ENCODE results near the gene HSD17B13.
"Not testable (repeated sequence)": the region's sequence is repeated elsewhere in the genome, so short reads cannot be mapped to it uniquely, and the experiment has no call there.

The HSD17B13 gene

DNA sequence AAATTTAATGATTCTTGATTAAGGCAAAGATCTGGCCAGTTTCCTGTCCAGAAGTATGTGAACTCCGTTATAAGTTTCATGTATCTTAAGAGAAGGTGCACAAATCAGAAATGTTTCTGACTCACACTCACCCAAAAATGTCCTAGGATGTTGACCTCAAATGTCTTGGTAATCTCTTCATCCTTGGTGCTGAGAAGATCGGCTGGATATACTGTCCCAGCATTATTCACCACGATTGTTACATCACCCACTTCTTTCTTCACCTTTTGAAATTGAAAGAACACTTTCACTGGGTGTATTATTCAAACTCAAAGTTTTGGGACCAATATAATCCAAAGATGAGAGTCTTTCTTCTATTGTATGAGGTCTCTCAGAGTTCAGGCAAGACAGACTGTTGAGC, 5.7 kb downstream of the HSD17B13 start:
- no peak for DNase-seq (ENCODE audit: low spot score)

DNA sequence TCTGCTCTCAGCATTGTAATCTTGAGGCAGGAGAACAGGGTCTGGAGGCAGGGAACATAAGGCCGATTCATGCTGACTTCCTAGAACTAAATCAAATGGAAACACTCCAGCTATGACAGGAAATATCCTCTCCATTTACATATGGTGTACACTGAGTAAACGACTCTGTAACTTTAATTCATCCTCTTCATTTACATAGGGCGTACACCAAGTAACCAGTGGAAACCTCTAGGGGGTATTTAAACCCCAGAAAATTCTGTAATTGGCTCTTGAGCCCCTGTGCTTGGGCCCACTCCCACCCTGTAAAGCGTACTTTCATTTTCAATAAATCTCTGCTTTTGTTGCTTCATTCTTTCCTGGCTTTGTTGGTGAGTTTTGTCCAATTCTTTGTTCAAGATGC, 7.7 kb downstream of the HSD17B13 start:
- DNase-seq (ENCODE audit: low spot score): not testable (repeated sequence)

DNA sequence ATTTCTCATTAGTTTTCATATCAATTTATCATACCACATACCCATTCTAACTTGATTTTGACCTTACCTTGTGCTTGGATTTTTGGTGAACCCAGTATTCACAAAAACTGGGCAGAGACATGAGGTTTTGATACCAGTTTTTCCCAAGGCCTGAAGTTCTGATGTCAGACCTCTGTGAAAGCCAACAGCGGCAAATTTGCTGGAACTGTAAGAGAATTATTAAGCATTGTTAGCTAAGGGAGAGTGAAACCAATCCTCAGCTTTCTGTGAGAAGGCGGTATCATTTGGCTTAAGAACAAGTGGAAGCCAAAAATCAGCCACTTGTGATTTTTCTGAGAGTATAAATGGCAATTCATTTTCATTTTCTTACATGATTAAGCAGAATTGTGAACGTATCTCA, 8.9 kb downstream of the HSD17B13 start:
- no peak for DNase-seq (ENCODE audit: low spot score)

- no peak for DNase-seq (ENCODE audit: low spot score)
Measured at GRCh38 chr4:87311684-87312083, 11.0 kb downstream of the HSD17B13 start.

- no peak for DNase-seq (ENCODE audit: low spot score)
Measured at GRCh38 chr4:87310691-87311335, 11.9 kb downstream of the HSD17B13 start.

- no peak for DNase-seq (ENCODE audit: low spot score)
Measured at GRCh38 chr4:87309625-87310024, 13.1 kb downstream of the HSD17B13 start.

- no peak for DNase-seq (ENCODE audit: low spot score)
Measured at GRCh38 chr4:87306056-87306455, 16.6 kb downstream of the HSD17B13 start.

DNA sequence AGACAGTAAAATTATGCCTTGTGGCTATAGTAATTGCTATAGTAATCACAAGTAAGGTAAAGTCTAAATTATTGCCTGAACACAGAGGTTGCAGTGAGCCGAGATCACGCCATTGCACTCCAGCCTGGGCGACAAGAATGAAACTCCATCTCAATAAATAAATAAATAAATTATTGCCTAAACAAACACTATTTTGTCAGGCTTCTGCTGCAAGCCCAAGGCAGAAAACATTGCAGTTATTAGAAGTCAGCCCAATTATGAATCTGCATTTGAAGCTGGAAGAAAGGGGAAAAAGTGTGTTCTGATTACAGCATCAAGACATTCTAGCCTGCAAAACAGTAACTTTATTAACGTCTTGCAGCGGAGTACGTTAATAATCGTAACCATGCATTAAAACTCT, 17.1 kb downstream of the HSD17B13 start:
- DNase-seq (ENCODE audit: low spot score): no peak

DNA sequence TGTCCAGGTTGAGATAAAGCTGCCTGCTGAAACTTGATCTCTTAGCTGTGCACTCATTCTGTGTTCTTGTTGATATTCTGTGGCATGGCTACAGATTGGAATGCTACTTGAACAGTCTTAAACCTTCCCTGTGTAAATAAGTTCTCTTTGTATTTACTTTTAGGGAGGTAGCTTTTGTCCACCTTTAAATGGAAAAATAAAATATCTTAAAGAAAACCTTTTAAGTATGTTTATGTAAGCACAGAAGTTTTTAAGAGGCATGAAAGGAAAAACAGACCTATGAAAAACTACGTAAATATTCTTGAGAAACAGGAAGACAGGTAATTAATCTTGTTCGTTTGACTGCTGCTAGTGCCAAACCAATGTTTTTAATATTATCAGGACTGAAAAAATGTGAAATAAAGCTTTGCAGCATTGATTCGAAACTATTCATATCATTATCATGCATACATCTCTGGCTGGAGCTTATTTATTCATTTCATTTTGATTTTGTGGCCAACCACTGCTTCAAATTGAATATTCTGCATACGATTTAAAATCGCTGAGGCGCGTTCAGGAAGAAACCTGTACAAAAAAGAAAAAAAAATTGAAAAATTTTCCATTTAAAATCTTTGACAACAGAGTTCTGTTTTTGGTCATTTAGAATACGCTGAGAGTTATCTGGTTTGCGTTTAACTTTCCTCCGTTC, 17.8 kb downstream of the HSD17B13 start:
- no peak for DNase-seq (ENCODE audit: low spot score)

DNA sequence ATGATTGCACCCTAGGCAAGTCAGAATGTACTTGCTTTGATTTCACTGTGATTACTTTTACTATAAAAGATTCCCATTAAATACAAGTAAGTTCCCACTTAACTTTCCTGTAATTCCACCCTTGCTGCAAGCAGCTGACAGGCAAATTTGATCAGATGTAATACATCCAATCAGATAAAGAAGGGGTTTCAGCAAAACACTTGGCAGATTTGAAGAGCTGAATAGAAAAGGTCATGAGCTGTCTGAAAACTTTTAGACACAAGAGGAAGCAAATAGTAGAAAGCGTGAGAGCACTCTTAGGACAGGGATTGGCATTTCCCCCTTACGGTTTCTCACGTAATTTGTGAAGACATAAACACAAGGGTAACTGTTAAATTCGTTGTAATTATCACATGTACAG, 22.8 kb downstream of the HSD17B13 start:
- peak; percentile 24 for DNase-seq (ENCODE audit: low spot score)

DNA sequence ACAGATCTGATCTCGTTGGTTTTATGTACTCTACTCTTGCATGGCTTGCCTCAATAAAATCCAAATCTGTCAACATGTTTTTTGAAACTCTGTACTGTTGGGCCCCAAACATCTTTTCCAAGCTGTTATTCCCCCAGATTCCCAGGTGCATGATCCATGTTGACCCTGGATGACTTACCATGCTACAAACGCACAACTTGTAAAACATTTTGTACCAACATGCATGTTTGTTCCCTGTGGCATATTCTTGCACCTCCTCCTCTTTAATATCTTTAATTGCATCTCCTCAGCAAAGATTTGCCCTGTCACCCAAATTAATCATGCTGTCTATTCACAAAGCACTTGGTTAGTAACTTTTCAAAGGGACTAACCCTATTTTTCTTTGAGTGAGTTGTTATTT, 24.3 kb downstream of the HSD17B13 start:
- DNase-seq (ENCODE audit: low spot score): no peak

DNA sequence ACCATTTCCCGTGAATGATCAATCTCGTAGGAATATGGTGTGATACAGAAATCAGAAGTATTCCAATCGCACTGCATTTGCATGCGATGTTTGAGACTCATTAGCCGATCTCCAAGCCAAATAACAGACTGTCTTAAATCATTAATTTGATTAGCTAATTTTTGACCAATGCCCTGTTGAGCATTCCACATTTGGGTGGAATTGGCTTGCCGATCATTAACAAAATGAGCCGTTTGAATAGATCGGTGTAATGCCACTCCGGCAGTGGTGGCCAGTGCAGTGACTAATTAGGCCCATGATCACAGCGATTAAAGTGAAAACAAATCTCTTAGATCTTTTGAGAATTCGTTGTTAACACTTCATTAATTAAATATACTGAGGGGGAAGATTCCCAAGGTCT, 27.8 kb downstream of the HSD17B13 start:
- DNase-seq (ENCODE audit: low spot score): not testable (repeated sequence)

- not testable (repeated sequence) for DNase-seq (ENCODE audit: low spot score)
Measured at GRCh38 chr4:87293889-87294288, 28.8 kb downstream of the HSD17B13 start.

- DNase-seq (ENCODE audit: low spot score): no peak
Measured at GRCh38 chr4:87286970-87287369, 35.7 kb downstream of the HSD17B13 start.

- not testable (repeated sequence) for DNase-seq (ENCODE audit: low spot score)
Measured at GRCh38 chr4:87284268-87284667, 38.4 kb downstream of the HSD17B13 start.

- DNase-seq (ENCODE audit: low spot score): no peak
Measured at GRCh38 chr4:87283151-87283550, 39.5 kb downstream of the HSD17B13 start.

DNA sequence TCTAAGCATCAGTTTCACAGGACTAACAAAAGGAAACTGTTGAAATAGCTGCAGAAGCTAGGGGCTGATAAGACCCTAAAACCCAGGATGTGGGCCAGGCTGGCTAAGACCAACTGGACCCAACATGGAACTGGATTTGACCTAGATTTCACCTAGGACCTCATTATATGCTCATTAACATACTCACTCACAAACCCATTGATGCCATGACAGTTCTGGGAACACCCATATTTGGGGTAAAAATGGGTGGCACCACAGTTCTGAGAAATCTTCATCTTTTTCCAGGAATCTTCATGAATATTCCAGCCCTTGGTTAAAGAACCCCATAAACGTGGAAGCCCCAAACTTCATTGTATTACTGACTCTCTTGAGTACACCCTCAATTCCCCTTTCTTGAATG, 41.1 kb downstream of the HSD17B13 start:
- no peak for DNase-seq (ENCODE audit: low spot score)

DNA sequence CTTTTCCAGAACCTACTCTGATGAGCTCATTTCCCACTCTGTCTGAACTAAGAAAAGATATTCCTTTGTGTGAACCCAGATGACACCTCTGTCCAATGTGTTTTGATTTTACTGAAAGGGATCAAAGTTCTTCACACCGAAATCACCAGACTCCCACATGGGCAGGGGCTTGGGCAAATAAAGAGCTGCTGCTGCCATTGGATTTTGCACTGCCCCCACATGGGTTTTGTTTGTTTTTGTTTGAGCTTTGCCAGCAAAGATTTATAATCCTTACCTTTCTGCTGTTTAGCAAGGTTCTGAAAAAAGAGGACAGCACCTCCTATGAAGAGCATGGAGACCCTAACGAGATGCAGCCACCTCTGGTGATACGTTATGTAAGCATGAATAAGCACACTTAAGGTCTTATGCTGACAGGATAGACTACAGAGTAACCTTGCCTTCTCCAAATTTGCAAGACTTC, 44.3 kb downstream of the HSD17B13 start:
- no peak for DNase-seq (ENCODE audit: low spot score)

DNA sequence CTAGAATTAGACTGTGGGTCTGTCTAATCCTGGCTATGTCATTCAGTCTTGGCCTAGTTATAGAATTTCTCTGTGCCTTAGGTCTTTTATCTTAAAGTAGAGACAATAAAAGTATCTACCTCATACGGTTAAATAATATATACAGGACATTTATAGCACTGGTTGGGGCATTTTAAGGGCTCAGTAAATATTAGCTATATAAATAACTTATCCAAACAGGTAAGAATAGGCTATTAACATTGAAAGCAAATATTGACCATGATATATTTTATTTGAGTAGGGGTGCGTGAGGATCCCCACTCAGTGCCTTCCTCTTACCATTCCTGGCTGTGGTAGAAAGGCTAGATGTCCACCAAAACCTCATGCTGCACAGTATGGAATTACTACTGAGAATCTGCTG, 47.4 kb downstream of the HSD17B13 start:
- no peak for DNase-seq (ENCODE audit: low spot score)

- DNase-seq (ENCODE audit: low spot score): no peak
Measured at GRCh38 chr4:87274803-87275202, 47.9 kb downstream of the HSD17B13 start.

DNA sequence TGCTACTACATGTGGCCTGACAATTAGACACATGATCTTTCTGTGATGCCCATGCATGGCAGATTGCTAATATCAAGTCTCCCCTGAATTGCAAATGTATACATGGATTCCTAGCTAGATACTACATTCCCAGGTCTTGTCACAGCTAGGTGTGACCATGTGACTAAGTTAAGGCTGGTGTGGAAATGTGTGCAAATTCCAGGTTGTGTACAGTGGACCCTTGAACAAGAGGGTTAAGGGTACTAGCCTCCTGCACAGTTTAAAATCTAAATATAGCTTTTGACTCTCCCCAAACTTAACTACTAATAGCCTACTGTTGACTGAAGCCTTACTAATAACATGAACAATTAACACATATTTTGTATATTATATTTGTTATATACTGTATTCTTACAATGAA, 48.4 kb downstream of the HSD17B13 start:
- DNase-seq (ENCODE audit: low spot score): no peak

- DNase-seq (ENCODE audit: low spot score): no peak
Measured at GRCh38 chr4:87270825-87271224, 51.9 kb downstream of the HSD17B13 start.

- peak; percentile 86 for DNase-seq (ENCODE audit: low spot score)
Measured at GRCh38 chr4:87270144-87270543, 52.5 kb downstream of the HSD17B13 start.

DNA sequence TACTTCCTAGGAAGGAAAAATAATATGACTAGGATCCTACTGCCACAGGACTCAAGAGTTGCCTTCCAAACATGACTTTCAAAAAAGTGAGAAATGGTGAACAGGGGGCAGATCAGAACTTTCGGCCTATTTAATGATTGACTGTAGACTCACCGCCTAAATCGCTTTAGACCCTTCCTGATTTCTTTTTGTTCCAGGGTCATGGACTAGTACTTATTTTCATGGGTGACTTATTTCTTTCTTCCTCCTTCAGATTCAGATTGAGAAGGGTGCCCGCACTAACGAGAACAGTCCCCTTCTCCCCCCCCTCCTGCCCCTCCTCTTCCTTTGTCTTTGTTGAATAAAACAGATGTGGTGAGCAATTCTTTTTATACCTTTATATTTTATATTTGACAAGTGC, 54.3 kb downstream of the HSD17B13 start:
- no peak for DNase-seq (ENCODE audit: low spot score)
